SK-N-MC (cell line): ENCODE results near the gene OR5V1.
"Not testable (repeated sequence)": the region's sequence is repeated elsewhere in the genome, so short reads cannot be mapped to it uniquely, and the experiment has no call there.

Source experiments
- EZH2 ChIP-seq: fragments of 200-600 bp; sonication (generic); IDR thresholded peaks from one replicate; pipeline ENCODE4 v1.6.1; 2017; ENCODE audit warnings: antibody characterized with exemption
- FOXP2 ChIP-seq: optimal IDR thresholded peaks from 2 replicates; pipeline ENCODE3; 2011; ENCODE audit warnings: mild to moderate bottlenecking, moderate library complexity; ENCODE audit not compliant: insufficient read depth; ENCODE audit errors: extremely low read length, control extremely low read depth
- POLR2AphosphoS5 ChIP-seq: IDR thresholded peaks from 2 replicates; pipeline ENCODE4 v1.6.1; 2012; ENCODE audit warnings: mild to moderate bottlenecking, low read depth, low read length, borderline replicate concordance

- not testable (repeated sequence) for TF ChIP-seq POLR2AphosphoS5, EZH2, FOXP2
Observed at GRCh38 chr6:29349348-29349747, 19.3 kb downstream of the OR5V1 start.
